K562 (cell line): ENCODE data around the gene RXRB. TPM values are rescaled to one million over a fixed set of nuclear protein-coding genes. Genes with fewer than 3 reads are reported as not detected.

Source experiments
- ARID2 ChIP-seq: fragments of 450-650 bp; IDR thresholded peaks from 2 replicates; pipeline ENCODE4 v1.6.1; 2017; ENCODE audit warnings: antibody characterized with exemption, mild to moderate bottlenecking
- ATF4 ChIP-seq: fragments of 450-650 bp; formaldehyde crosslinking; IDR thresholded peaks from 2 replicates; pipeline ENCODE4 v1.4.0; 2022; ENCODE audit warnings: mild to moderate bottlenecking, moderate library complexity
- BCL6 ChIP-seq: fragments of 250-450 bp; sonication (Bioruptor Pico); IDR thresholded peaks from 2 replicates; pipeline ENCODE4 v1.4.0; 2020
- HNRNPLL ChIP-seq: fragments of 200-400 bp; formaldehyde crosslinking; IDR thresholded peaks from 2 replicates; pipeline ENCODE4 v1.6.1; 2017; ENCODE audit warnings: low read length, low read depth, mild to moderate bottlenecking; ENCODE audit not compliant: poor library complexity, severe bottlenecking
- NBN ChIP-seq: fragments of 450-650 bp; IDR thresholded peaks from 2 replicates; pipeline ENCODE4 v1.6.1; 2016; ENCODE audit warnings: low read depth, mild to moderate bottlenecking
- NR4A1 ChIP-seq, 2 experiments: fragments of 250-450 bp in 1 of 2; fragments of 450-650 bp in 1 of 2; sonication (Bioruptor Pico) in 1 of 2; IDR thresholded peaks; 2 replicates each; pipeline versions ENCODE4 v1.4.0 to v1.6.1; 2016 to 2020; ENCODE audit warnings: mild to moderate bottlenecking in 2 of 2, missing compliant biosample characterization in 1 of 2, missing genetic modification characterization in 1 of 2, moderate library complexity in 1 of 2
- RBM22 ChIP-seq: fragments of 200-400 bp; formaldehyde crosslinking; IDR thresholded peaks from 2 replicates; pipeline ENCODE4 v1.6.1; 2018; ENCODE audit warnings: low read length, low read depth; ENCODE audit not compliant: poor library complexity, severe bottlenecking
- TCF7L2 ChIP-seq: fragments of 150-350 bp; IDR thresholded peaks from 2 replicates; pipeline ENCODE4 v1.6.1; 2016; ENCODE audit warnings: low read depth, mild to moderate bottlenecking, low read length, moderate library complexity
- ZBTB7A ChIP-seq: IDR thresholded peaks from 2 replicates; pipeline ENCODE4 v1.6.1; 2011; ENCODE audit warnings: low read depth, mild to moderate bottlenecking, low read length, moderate library complexity, borderline replicate concordance; ENCODE audit not compliant: control insufficient read depth
- ZFP36 ChIP-seq: fragments of 150-350 bp; IDR thresholded peaks from 2 replicates; pipeline ENCODE4 v1.6.1; 2018; ENCODE audit warnings: low read length, low read depth; ENCODE audit not compliant: partially characterized antibody
- ZNF436 ChIP-seq: fragments of 250-450, 450-650 bp; sonication (Bioruptor Pico); formaldehyde crosslinking; IDR thresholded peaks from 2 replicates; pipeline ENCODE4 v1.7.0; 2020; ENCODE audit warnings: mild to moderate bottlenecking
- ZNF551 ChIP-seq: fragments of 250-450 bp; sonication (Bioruptor Pico); IDR thresholded peaks from 2 replicates; pipeline ENCODE4 v1.5.0; 2021; ENCODE audit warnings: mild to moderate bottlenecking, moderate library complexity
- ZNF57 ChIP-seq: fragments of 450-650 bp; formaldehyde crosslinking; IDR thresholded peaks from 2 replicates; pipeline ENCODE4 v1.4.0; 2020; ENCODE audit warnings: mild to moderate bottlenecking, moderate library complexity
- polyA plus RNA-seq, 8 experiments: library from polyadenylated mRNA; depleted of rRNA in 4 of 8; stranded (reverse) in 5 of 8; unstranded in 3 of 8; fragments of >200 nt; fragmentation: Nextera tagmentation in 2 of 8; fragmentation: Illumina TruSeq in 1 of 8; extraction: Ambion mirVana in 2 of 8; extraction: Trizol in 1 of 8; gene quantifications; 2 replicates each; pipeline versions ENCODE4 v1.2.1 to v1.2.3, GENCODE V29; 2011 to 2014; ENCODE audit warnings: inconsistent platforms in 1 of 8, missing spikeins in 1 of 8
- total RNA-seq, 7 experiments: library from RNA; depleted of rRNA in 6 of 7; stranded (reverse); fragments of >200 nt in 6 of 7; fragmentation: Illumina TruSeq in 2 of 7; extraction: Trizol in 2 of 7; gene quantifications; 2 replicates each; pipeline versions ENCODE4 v1.2.1 to v1.2.3, GENCODE V29; 2011 to 2021; ENCODE audit warnings: low replicate concordance in 1 of 7
- TF ChIP-seq, protein P1 (sequence below): IDR thresholded peaks from 2 replicates; pipeline ENCODE4 v1.6.1; 2016; ENCODE audit warnings: missing genetic modification characterization, missing compliant biosample characterization
- TF ChIP-seq, protein P2 (sequence below): fragments of 250-450 bp; sonication (Bioruptor Pico); IDR thresholded peaks from 2 replicates; pipeline ENCODE4 v1.6.1; 2021; ENCODE audit warnings: mild to moderate bottlenecking
- TF ChIP-seq, protein P3 (sequence below), 2 experiments: fragments of 150-350 bp in 1 of 2; IDR thresholded peaks; 2 replicates each; pipeline ENCODE4 v1.6.1; 2012 to 2016; ENCODE audit warnings: low read depth in 2 of 2, low read length in 2 of 2, mild to moderate bottlenecking in 1 of 2, moderate library complexity in 1 of 2
- TF ChIP-seq, protein P4 (sequence below): fragments of 250-450 bp; sonication (Bioruptor Pico); IDR thresholded peaks from 2 replicates; pipeline ENCODE4 v1.8.0; 2021; ENCODE audit warnings: moderate library complexity, mild to moderate bottlenecking, inconsistent platforms
- TF ChIP-seq, protein P5 (sequence below): fragments of 450-650 bp; IDR thresholded peaks from 2 replicates; pipeline ENCODE4 v1.6.1; 2014; ENCODE audit warnings: low read depth, mild to moderate bottlenecking, moderate library complexity, borderline replicate concordance

Gene RXRB
- total and polyA plus RNA-seq, 9 of the 15 experiments (the other 6 are each of a cell fraction or from before 2014, with no cell fraction given) = 0.76 to 35.5 (median 18.4) TPM

- TF ChIP-seq NBN = no peak; the same call in 1 of the 2 replicates
- TF ChIP-seq NR4A1 (CRISPR knock-in tag; IDR thresholded peaks at IDR 0.05) = peak; percentile 64; the same call in 1 of the 2 replicates
- peak; percentile 43; the same call in 1 of the 2 replicates for TF ChIP-seq NR4A1 (tag; IDR thresholded peaks at IDR 0.05)
- TF ChIP-seq, protein P1, sequence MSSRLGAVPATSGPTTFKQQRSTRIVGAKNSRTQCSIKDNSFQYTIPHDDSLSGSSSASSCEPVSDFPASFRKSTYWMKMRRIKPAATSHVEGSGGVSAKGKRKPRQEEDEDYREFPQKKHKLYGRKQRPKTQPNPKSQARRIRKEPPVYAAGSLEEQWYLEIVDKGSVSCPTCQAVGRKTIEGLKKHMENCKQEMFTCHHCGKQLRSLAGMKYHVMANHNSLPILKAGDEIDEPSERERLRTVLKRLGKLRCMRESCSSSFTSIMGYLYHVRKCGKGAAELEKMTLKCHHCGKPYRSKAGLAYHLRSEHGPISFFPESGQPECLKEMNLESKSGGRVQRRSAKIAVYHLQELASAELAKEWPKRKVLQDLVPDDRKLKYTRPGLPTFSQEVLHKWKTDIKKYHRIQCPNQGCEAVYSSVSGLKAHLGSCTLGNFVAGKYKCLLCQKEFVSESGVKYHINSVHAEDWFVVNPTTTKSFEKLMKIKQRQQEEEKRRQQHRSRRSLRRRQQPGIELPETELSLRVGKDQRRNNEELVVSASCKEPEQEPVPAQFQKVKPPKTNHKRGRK (tag) = no peak
- TF ChIP-seq ZNF551 (CRISPR knock-in tag) = no peak
- TF ChIP-seq, protein P2, sequence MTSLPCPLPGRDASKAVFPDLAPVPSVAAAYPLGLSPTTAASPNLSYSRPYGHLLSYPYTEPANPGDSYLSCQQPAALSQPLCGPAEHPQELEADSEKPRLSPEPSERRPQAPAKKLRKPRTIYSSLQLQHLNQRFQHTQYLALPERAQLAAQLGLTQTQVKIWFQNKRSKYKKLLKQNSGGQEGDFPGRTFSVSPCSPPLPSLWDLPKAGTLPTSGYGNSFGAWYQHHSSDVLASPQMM = no peak
- TF ChIP-seq ARID2 = peak; percentile 51; the same call in 1 of the 2 replicates
- TF ChIP-seq RBM22 = no peak
- TF ChIP-seq TCF7L2 = no peak
- TF ChIP-seq, protein P3, sequence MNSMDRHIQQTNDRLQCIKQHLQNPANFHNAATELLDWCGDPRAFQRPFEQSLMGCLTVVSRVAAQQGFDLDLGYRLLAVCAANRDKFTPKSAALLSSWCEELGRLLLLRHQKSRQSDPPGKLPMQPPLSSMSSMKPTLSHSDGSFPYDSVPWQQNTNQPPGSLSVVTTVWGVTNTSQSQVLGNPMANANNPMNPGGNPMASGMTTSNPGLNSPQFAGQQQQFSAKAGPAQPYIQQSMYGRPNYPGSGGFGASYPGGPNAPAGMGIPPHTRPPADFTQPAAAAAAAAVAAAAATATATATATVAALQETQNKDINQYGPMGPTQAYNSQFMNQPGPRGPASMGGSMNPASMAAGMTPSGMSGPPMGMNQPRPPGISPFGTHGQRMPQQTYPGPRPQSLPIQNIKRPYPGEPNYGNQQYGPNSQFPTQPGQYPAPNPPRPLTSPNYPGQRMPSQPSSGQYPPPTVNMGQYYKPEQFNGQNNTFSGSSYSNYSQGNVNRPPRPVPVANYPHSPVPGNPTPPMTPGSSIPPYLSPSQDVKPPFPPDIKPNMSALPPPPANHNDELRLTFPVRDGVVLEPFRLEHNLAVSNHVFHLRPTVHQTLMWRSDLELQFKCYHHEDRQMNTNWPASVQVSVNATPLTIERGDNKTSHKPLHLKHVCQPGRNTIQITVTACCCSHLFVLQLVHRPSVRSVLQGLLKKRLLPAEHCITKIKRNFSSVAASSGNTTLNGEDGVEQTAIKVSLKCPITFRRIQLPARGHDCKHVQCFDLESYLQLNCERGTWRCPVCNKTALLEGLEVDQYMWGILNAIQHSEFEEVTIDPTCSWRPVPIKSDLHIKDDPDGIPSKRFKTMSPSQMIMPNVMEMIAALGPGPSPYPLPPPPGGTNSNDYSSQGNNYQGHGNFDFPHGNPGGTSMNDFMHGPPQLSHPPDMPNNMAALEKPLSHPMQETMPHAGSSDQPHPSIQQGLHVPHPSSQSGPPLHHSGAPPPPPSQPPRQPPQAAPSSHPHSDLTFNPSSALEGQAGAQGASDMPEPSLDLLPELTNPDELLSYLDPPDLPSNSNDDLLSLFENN (IDR thresholded peaks at IDR 0.05; ENCODE audit: low read depth in 2 of 2, low read length in 2 of 2) = no peak
- no peak for TF ChIP-seq ZNF436
- TF ChIP-seq ZFP36 = no peak
- no peak for TF ChIP-seq HNRNPLL
- TF ChIP-seq BCL6 (CRISPR knock-in tag) = no peak
- TF ChIP-seq, protein P4, sequence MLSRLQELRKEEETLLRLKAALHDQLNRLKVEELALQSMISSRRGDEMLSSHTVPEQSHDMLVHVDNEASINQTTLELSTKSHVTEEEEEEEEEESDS (CRISPR knock-in tag) = no peak
- TF ChIP-seq ZBTB7A = 0 out of 2 replicates have a peak, but pooled peaks have one; percentile 54
- TF ChIP-seq ZNF57 (CRISPR knock-in tag) = peak; percentile 65; the same call in 1 of the 2 replicates
- TF ChIP-seq, protein P5, sequence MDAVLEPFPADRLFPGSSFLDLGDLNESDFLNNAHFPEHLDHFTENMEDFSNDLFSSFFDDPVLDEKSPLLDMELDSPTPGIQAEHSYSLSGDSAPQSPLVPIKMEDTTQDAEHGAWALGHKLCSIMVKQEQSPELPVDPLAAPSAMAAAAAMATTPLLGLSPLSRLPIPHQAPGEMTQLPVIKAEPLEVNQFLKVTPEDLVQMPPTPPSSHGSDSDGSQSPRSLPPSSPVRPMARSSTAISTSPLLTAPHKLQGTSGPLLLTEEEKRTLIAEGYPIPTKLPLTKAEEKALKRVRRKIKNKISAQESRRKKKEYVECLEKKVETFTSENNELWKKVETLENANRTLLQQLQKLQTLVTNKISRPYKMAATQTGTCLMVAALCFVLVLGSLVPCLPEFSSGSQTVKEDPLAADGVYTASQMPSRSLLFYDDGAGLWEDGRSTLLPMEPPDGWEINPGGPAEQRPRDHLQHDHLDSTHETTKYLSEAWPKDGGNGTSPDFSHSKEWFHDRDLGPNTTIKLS = no peak
- TF ChIP-seq ATF4 (CRISPR knock-in tag) = no peak
Observed at GRCh38 chr6:33249732-33250630, 49.5 kb upstream of the RXRB start (continued).
